ENCODE data around the gene OPRM1.

The OPRM1 gene

DNA sequence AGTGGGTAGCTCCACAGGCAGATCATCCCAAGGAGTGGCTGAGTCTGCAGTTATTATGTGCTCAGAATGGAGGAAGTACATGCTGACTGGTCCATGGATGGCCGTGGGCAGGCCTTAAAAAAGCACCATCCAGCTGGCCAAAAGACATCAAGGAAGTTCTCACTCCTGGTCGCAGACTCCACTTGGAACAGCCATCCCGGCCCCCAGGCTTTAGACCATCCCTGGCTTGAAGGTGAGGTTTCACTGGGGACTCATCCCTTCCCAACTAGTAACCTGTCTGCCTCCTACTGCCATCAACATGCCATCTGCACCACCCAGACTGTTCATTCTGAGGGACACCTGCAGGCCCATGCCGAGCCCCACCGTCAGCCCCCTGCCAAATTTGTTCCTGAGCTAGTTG, 36.1 kb upstream of the OPRM1 start:
- DNase-seq (ENCODE audit: low read depth): no peak
- no peak for TF ChIP-seq CTCF (IDR thresholded peaks at IDR 0.05; ENCODE audit: insufficient read depth, low read depth, low read length, missing control alignments)

GRCh38 chr6:154010371-154010770, 28.7 kb upstream of the OPRM1 start:
- DNase-seq (ENCODE audit: low read depth): no peak
- TF ChIP-seq CTCF (IDR thresholded peaks at IDR 0.05; ENCODE audit: insufficient read depth, low read depth, low read length, missing control alignments): no peak
- H3K4me3 ChIP-seq (ENCODE audit: low read depth, low read length): no peak overlapping the region

More for the DNA sequence above, 36.1 kb upstream of the OPRM1 start:
- no peak overlapping the region for H3K4me3 ChIP-seq (ENCODE audit: low read depth, low read length)

GRCh38 chr6:154012852-154013251, 26.2 kb upstream of the OPRM1 start:
- TF ChIP-seq CTCF (IDR thresholded peaks at IDR 0.05; ENCODE audit: insufficient read depth, low read depth, low read length, missing control alignments): no peak
- H3K4me3 ChIP-seq (ENCODE audit: low read depth, low read length): no peak overlapping the region
- no peak for DNase-seq (ENCODE audit: low read depth)

DNA sequence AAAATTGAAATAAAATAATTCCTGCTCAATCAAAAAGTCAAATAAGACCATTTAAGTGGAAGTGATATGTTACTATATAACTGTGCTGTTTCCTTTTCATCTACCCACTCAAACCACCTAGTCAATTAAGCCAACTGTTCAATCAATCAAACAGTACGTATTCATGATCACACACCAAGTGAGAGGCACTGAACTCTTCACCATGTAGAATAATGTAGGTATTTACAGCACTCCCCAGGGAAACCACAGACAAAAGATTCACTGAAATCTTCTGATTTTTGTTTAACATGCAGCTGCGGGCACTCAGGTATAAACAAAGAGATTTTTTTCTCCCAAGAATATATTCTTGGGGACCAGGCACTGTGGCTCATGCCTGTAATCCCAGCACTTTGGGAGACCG, 21.3 kb upstream of the OPRM1 start:
- no peak for DNase-seq (ENCODE audit: low read depth)
- H3K4me3 ChIP-seq (ENCODE audit: low read depth, low read length): no peak overlapping the region
- TF ChIP-seq CTCF (IDR thresholded peaks at IDR 0.05; ENCODE audit: insufficient read depth, low read depth, low read length, missing control alignments): no peak

GRCh38 chr6:154030646-154031045, 8.4 kb upstream of the OPRM1 start:
- H3K4me3 ChIP-seq (ENCODE audit: low read depth, low read length): no peak overlapping the region
- DNase-seq (ENCODE audit: low read depth): no peak
- TF ChIP-seq CTCF (IDR thresholded peaks at IDR 0.05; ENCODE audit: insufficient read depth, low read depth, low read length, missing control alignments): no peak

GRCh38 chr6:154041001-154041400, 2.0 kb downstream of the OPRM1 start:
- no peak for DNase-seq (ENCODE audit: low read depth)
- no peak for TF ChIP-seq CTCF (IDR thresholded peaks at IDR 0.05; ENCODE audit: insufficient read depth, low read depth, low read length, missing control alignments)
- H3K4me3 ChIP-seq (ENCODE audit: low read depth, low read length): no peak overlapping the region

DNA sequence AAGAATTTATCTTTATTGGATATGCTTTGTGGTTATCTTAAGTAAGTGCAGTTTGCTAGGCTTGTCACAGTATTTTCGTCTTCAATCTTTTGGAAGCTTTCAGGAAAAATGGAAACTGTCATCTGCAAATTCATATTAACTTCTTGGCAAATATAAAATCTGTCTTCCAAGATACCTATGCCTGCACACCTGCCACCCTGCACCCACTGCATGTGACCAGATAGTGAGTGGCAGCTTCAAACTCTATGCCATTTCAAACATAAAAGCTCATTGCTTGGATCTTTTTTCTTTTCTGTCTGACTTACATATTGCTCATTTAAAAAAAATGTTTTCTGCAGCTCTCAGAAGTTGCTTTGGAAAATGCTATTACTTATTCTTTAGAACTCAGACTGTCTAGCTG, 14.1 kb downstream of the OPRM1 start:
- DNase-seq (ENCODE audit: low read depth): no peak
- no peak for TF ChIP-seq CTCF (IDR thresholded peaks at IDR 0.05; ENCODE audit: insufficient read depth, low read depth, low read length, missing control alignments)
- H3K4me3 ChIP-seq (ENCODE audit: low read depth, low read length): no peak overlapping the region
